ENCODE measurements around the gene OPRD1.

The OPRD1 gene

GRCh38 chr1:28910379-28911115, 98.6 kb downstream of the OPRD1 start:
- DNase-seq (ENCODE audit: low spot score): no peak

- no peak for DNase-seq (ENCODE audit: low spot score)
Observed at GRCh38 chr1:28913786-28914227, 101.8 kb downstream of the OPRD1 start.

DNA sequence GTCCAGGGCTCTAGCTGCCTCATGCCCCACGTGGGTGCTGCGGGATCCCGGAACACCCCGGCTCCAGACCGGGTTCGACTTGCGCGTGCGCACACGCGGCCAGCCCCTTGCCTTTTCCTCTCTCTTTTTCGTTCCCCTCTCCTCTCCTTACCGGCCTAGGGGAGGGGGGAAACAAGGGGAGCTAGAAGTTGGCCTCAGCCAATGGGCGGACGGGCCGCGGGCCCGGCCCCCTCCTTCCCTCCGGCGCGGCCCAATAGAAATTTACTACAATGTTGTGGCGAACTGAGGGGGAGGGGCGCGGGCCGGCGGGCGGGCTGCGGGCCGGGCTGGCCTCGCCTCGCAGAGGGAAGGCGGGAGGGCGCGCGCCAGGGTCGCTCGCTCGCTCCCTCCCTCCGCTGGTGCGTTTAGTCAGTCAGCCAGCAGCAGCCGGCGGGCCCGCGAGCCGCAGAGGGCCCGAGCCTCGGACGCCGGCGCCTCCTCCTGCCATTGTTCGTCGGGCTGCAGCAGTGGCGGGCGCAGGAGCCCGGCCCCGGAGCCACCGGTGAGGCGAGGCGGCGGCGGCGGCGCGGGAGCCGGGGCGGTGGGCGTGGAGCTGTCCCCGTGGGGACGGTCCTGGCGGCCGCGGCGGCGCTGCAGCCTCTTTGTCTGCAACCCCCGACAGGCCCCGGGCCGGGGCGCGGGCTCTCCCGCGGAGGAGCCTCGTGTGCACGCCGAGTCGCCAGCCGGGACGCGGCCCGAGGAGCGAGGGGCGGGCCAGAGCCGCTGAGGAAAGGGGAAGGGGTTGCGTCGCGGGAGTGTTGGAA, 102.5 kb downstream of the OPRD1 start, which contains the start of gene EPB41:
Gene EPB41, plus strand, starts transcription at position 342 of the 803 bp plus-strand sequence. CDS start 72,869 bp downstream, outside the sequence.
- peak; percentile 63 for DNase-seq (ENCODE audit: low spot score)

GRCh38 chr1:28915031-28915895, 103.3 kb downstream of the OPRD1 start:
- DNase-seq (ENCODE audit: low spot score): no peak

- no peak for DNase-seq (ENCODE audit: low spot score)
Observed at GRCh38 chr1:28917757-28918118, 105.8 kb downstream of the OPRD1 start.
